Amygdala (tissue), 56 donors: ENCODE data around the gene GPSM1.
"Not testable (repeated sequence)": the region's sequence is repeated elsewhere in the genome, so short reads cannot be mapped to it uniquely, and the experiment has no call there.

Experiments used
- DNase-seq, 56 donors: peaks; one replicate each; lab custom pipeline; 2025; lab: John Stamatoyannopoulos, UW

The GPSM1 gene

DNA sequence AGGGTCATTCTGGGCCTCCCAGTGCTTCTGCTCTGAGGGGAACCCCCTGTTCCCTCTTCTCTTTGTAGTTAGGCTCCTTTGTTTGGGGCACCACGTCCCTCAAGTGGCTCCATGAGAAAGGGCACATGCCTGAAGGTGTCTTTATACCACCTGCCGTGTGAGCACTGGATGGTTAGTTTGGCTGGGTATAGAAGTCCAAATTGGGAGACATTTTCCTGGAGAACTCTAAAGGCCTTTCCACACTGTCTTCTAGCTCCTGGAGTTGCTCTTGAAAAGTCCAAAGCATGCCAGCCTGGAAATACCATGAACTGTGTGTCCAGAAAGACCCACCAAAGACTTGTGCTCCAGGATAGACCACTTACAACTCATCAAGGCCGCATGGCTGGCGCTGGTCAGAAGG is 12.4 kb upstream of the GPSM1 start:
- DNase-seq: no peak

DNA sequence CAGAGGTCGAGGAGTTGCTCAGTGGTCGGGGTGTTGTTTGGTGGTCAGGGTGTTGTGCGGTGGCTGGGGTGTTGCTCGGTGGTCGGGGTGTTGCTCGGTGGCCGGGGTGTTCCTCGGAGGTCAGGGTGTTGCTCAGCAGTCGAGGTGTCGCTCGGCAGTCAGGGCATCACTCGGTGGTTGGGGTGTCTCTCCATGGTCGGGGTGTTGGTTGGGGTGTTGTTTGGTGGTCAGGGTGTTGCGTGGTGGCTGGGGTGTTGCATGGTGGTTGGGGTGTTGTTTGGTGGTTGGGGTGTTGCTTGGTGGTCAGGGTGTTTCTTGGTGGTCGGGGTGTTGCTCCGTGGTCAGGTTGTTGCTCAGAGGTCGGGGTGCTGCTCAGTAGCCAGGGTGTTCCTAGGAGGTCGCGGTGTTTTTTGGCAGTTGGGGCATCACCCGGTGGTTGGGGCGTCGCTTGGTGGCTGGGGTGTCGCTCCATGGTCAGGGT is 11.0 kb upstream of the GPSM1 start:
- DNase-seq: peak in 1 of 56 donors; percentile 23

DNA sequence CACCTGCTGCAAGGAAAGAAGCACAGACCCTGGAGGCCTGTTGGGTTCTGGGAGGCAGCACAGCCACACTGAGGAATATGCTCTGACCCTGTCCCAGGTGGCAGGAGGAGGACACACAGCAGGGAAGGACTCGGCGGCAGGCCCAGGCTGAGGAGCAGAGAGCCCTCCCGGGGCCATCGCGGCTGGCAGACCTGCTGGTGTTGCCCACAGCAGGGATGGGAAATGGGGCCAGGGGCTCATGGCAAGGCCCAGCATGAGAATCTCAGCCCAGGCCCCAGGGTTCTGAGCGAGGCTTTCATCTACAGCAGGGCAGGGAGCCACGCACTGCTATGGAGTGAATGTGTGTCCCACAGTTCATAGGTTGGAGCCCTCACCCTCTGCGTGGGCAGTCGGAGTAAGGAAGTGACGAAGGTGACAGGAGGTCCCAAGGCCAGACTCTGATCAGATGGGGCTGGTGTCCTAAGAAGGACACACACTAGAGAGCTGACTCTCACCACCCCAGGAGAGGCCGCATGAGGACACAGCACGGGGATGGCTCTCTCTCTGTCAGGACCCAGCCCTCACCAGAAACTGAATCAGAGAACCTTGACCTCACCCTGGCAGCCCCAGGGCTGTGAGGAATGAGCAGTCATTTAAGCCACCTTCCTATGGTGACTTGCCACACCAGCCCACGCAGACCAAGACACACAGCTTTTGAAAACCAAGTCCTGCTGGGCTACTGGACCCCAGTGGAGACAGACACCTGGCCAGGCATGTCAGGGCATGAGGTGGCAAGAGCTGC is 10.3 kb upstream of the GPSM1 start:
- no peak for DNase-seq

DNA sequence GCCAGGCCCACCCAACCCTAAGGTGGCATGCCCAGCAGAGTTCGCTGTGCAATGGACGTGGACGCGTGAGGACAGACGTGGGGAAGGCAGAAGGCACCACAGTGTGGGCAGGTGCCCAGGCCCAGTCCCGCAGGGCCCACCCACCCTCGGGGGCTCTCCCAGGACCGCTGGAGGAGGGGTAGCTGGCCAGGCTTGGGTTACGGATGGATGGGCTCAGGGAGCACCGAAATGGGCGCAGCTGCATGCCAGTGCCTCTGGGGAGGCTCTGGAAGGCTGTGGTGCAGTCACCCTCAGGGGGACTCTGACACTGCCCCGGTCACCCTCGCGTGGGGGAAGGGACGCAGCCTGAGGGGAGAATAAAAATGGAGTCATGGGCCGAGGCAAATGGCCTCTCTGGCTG is 9.6 kb upstream of the GPSM1 start:
- DNase-seq: no peak

DNA sequence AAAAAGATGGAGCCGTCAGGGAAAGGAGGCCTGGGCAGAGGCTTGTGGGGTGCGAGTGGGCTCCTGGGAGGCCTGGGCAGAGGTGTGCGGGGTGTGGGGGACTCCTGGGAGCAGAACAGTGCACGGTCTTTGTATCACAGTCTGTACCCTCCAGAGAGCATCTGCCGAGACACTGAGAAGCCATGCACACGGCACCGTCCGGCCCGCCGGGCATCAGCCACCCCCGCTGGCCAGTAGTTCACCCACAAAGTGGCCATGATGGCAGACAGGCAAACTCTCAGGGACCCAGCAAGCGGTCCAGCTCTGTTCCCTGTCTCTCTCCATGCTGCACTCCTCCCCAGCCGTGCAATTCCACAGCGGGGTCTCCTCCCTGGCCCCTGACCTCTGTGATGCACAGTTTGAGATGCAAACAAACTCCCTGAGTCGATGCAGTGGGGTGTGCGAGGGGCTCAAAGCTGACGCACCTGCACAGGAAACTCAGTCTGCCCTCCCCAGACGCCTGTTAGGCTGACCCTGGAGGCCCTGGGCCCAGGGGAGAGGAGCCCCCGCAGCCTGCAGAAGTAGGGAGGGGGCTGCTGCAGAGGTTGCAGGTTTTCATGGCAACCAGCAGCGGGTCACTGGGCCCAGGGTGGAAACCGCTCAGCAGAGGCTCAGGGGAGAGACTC is 9.1 kb upstream of the GPSM1 start:
- DNase-seq: no peak

DNA sequence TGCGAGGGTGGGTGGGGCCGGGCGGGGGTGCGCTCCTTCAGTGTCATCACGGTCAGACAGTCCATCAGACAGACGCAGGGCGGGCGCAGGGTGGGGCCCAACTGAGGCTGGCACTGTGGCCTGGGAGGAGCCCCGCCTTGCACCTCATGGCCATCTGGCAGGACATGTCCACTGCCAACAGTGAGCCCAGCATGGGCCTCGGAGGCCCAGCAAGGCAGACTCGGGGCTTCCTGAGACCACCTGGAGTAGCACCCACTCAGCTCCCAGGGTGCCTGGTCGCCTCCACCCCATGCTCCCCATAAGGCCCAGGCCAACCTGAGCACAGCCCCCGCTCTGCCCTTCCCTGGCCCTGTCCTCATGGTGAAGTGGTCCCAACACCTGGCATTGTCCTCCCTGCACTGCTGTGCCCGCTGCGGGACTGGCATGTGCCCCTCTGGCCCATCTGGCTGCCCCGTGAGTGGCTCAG is 8.5 kb upstream of the GPSM1 start:
- no peak for DNase-seq

DNA sequence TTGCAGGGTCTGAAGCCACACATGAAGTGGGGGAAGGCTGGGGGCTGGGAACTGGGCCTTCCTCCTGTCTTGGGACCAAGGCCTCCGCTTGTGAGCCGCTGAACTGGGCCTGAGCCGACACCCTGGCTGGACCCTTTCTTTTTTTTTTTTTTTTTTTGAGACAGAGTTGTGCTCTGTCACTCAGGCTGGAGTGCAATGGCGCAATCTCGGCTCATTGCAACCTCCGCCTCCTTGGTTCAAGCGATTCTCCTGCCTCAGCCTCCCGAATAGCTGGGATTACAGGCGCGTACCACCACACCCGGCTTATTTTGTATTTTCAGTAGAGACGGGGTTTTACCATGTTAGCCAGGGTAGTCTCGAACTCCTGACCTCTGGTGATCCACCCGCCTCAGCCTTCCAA is 8.1 kb upstream of the GPSM1 start:
- not testable (repeated sequence) for DNase-seq

DNA sequence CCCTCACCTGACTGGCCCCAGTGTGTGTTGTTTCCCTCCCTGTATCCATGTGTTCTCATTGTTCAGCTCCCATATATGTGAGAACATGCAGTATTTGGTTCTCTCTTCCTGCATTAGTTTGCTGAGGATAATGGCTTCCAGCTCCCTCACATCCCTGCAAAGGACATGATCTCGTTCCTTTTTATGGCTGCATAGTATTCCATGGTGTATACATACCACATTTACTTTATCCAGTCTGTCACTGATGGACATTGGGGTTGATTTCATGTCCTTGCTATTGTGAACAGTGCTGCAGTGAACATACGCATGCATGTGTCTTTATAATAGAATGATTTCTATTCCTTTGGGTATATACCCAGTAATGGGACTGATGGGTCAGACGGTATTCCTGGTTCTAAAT is 7.4 kb upstream of the GPSM1 start:
- DNase-seq: not testable (repeated sequence)

DNA sequence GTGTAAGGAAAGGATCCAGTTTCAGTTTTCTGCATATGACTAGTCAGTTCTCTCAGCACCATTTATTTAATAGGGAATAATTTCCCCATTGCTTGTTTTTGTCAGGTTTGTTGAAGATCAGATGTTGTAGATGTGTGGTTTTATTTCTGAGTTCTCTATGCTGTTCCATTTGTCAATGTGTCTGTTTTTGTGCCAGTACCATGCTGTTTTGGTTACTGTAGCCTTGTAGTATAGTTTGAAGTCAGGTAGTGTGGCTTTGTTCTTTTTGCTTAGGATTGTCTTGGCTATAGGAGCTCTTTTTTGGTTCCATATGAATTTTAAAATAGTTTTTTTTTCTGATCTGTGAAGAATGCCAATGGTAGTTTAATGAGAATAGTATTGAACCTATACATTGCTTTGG is 6.4 kb upstream of the GPSM1 start:
- DNase-seq: not testable (repeated sequence)

DNA sequence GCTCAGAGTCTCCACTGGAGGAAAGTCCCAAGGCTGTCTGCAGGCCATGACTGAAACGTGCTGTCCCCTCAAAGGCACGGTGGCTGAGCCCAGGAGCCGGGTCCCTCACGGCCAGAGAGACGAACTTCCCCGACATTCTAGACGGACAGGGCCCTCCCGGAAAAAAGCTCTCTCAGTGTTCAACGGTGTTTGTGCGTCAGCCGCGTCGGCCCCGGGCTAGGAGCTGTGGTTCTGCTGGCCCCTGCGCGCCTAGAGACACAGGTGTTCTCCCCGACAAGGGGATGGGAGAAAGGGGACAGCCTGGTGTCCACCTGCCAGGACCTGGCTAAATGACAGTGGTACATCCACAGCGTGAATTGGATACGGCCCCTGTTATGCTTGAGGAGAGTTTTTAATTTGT is 5.8 kb upstream of the GPSM1 start:
- DNase-seq: no peak

DNA sequence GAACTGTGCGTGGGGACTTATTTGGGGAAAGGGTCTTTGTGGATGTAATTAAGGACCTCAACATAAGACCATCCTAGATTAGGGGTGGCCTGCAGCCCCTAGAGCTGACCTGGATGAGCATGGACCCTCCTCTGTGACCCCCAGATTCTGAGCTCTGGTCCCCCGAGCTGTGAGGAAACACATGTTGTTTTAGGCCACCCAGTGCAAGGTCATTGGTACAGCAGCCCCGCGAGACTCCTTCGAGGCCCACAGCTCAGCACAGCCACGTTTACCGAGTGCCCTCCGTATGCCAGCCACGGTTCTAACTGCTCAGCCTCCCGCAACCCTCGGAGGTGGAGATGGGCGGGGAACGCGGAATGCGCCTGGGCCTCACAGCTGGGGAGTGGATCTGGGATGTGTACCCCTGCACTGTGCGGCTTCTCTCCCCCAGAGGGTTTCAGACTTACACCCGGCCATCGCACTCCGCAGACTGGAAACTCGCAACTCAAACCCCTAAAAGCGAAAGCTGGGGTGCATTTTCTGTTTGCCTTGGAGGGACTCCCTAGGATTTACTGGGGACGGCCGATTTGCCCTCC is 4.5 kb upstream of the GPSM1 start:
- no peak for DNase-seq

DNA sequence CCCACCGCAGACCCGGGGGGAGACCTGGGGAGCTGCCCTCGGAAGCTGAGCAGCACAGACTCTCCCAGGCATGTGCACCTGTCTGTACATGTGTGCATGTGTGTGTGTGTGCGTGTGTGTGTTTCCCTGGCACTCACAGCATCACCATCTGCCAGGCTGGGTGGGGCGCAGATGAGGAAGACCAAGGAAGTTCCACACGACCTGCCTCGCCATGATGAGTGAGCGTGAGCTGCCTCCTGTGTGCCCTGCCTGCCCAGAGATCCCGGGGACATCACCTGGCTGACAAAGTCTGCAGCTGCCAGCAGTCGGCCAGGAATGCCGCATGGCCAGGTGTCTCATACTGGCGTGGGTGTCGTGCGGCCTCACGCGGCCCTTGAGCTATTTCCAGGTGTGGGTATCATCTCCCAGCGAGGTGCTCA is 4.0 kb upstream of the GPSM1 start:
- no peak for DNase-seq

DNA sequence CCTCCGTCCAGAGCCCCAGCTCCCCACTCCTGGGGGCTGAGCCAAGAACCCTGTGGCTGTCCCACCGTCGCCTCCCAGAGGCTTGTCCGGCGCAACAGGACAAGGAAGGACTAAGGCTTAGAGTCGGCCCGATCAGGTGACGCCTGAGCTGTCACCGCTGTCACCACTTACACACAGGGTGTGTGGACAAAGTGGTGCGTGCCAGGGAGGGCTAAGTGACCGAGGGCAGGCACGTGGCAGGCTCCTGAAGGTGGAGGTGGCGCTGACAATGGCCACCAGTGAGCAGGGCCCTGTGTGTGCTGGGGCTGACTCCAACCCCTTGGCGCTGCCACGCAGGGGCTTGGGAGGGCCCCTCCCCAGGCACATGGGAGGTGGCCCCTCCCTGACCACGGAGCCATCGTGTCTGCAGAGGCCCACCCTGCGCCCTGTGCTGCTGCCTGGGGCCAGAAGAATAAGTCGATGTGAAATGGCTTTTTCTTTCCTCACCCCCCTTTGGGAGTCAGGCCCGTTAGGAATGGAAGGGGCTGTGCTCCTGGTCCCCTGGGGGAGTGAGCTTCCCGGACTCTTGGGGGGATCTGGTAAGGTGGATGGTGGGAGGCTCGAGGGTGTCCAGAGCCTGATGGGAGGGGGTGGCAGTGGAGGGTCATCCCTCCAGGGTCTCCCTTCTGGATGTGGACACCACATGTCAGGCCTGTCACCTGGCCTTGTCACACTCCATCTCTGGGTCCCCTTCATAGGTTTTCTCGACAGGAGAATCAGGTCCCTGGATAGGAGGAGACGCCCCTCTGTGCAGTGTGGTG is 2.6 kb upstream of the GPSM1 start:
- no peak for DNase-seq

DNA sequence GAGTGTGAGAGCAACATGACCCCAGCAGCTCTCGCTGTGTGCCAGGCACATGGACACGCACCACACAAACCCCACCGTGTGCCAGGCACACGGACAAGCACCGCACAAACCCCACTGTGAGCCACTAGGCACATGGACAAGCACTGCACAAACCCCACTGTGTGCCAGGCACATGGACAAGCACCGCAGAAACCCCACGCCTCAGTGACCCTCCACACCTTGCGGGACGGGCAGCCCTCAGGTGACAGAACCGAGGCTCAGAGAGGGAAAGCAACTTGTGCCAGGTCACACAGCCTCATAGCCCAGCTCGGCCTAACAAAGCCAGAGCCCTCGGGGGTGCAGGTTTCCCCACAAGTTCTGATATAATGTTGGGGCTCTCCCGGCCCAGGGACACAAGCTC is 2.0 kb upstream of the GPSM1 start:
- no peak for DNase-seq

DNA sequence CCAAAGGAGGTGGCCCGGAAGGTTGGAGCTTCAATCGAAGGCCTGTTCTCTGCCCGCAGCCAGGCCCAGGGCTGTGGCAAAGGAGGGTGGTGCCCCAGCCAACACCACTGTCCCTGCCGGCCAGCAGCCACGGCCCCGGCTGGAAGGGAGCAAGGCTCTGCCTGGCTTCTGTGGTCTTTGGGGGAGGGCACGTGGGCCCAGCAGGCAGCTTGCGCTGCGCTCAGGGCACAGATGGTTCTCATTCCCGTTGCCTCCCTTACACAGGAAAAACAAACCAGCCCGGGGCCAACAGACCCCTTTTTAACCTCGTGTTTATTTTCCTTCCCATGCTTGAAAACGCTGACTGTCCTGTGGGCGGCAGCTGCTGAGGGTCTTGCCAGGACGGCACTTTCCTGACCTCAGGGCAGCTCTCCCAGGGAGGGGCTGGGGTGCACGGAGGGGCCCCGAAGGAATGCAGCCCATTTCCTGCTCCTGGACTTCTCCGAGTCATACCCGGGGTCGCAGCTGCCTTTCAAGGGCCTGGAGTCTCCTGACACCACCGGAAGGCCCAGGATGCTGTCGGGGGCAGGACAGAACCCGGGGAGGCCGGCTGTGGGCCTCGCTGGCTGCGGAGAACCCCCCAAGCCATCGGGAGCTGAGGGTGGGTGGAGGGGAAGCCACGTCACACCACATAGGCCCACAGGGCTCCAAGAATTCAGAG is 1.1 kb upstream of the GPSM1 start:
- peak in 15 of 56 donors; percentile 8 to 55 (median 35) for DNase-seq

DNA sequence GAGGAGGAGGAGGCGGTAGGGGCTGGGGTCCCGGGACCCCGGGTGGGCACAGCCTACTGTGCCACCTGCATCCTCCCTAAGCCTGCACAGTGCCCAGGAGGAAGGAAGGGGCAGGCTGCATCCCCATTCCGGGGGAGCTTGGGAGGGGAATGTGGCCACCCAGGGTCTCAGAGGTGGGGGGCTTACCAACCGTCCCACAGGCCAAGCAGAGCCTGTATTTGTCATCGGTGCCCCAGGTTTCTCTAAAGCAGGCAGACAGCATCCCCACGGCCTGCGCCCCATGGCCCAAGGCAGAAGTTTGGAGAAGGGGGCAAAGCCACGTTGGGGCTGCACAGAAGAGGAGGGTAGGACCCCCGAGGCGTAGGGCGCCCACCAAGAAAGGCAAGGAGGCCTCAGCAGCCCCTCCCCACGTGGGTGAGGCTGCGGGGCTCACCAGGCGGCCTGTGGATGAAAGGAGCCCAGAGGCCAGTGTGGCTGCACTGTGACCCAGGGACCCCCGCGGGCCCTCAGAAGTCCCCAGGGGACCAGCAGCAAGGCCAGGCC is 507 bp upstream of the GPSM1 start:
- DNase-seq: no peak

DNA sequence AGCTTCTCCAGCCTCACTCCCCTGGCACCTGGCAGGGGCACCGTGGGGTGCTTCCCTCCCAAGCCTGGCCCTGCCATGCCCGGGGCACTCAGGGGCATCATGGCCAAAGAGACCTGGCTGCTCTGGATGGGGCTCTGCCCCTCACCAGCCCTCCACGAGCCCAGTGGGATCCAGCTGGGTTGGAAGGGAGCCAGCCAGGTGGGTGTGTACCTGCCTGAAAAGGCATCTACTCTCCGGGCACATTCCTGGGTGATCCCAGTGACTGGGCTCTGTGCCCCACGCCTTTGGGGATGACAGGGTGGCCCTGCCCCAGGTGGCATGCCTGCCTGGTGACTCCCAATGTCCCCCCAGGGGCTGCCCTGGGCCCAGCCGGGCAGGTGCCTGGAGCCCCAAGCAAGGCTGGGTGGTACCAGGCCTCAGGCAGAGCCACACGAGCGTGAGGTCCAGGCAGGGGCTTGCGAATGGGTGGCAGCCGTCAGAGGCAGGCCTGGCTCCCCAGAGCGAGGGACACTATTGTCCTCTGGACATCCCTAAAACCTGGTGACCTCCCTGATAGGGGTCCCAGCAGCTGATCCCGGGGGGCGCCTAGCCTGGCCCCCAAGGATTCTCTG is 777 bp downstream of the GPSM1 start:
- DNase-seq: peak in 1 of 56 donors; percentile 64

DNA sequence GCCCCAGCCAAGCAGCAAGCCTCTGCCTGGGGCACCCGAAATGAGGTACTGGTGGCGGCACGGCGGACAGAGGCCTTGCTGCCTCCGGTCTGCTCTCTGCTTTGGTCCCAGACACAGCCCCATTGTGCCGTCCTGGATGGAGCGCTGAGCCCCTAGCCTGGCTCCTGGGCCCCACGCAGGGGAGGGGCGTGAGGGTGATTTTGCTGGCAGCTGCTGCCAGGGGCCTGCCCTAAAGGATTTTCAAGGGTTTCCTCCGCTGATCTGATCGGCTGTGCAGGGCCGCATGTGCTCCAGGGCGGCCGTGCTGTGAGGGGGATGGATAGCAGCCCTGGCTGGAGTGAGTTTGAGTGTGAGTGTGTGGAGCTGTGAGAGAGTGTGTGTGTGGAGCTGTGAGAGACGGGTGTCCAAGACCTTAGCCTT is 1.3 kb downstream of the GPSM1 start:
- peak in 27 of 56 donors; percentile 13 to 59 (median 35) for DNase-seq

DNA sequence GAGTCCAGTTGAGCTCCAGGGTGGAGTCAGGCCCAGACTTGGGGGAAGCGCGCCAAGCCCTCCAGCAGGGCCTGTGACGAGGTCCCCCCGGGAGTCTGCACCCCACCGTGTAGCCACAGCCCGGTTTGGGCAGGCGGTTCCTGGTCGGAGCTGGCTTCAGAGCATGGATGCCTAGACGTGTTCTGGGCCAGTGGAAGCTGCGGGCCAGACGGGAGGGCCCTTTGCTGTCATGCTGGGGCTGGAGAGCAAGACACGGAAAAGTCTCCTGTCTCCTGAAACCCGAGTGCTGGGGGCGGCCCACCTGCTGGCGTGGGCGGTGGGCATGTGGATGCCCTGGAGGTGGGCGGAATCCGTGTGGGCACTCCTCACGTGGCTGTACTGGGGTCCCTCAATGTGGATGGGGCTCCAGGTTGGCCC is 1.9 kb downstream of the GPSM1 start:
- DNase-seq: no peak
